Lung microvascular endothelial cell (primary cell): ENCODE data around the gene CCDC69. TPM values are rescaled to one million over a fixed set of nuclear protein-coding genes. Genes with fewer than 3 reads are reported as not detected.
A peak's percentile ranks its signal among the peaks of the same experiment; 100 is the strongest.
"Not testable (repeated sequence)": the region's sequence is repeated elsewhere in the genome, so short reads cannot be mapped to it uniquely, and the experiment has no call there.

Experiments
- DNase-seq, 2 donors: peaks; one replicate each; pipeline versions ENCODE4 v3.0.0 to v3.0.0-alpha.2; 2010; ENCODE audit warnings: low read depth in 2 of 2
- total RNA-seq: library from RNA; depleted of rRNA; stranded (reverse); fragments of >200 nt; gene quantifications from 2 replicates; pipeline ENCODE4 v1.2.1, GENCODE V29; 2014

CCDC69 gene
- total RNA-seq, 1 donor from 2014 or later: 0.99 TPM

- peak in 1 of 2 donors; percentile 27 for DNase-seq
Measured at GRCh38 chr5:151222790-151223446, 974 bp downstream of the CCDC69 start.

- DNase-seq: no peak
Measured at GRCh38 chr5:151222054-151222789, 1.7 kb downstream of the CCDC69 start.

GRCh38 chr5:151221574-151221973, 2.3 kb downstream of the CCDC69 start:
- DNase-seq: peak in 1 of 2 donors; percentile 57

GRCh38 chr5:151219789-151220188, 4.1 kb downstream of the CCDC69 start:
- DNase-seq: peak in 1 of 2 donors; percentile 22

GRCh38 chr5:151219138-151219537, 4.8 kb downstream of the CCDC69 start:
- no peak for DNase-seq

- no peak for DNase-seq
Measured at GRCh38 chr5:151218177-151218576, 5.7 kb downstream of the CCDC69 start.

- no peak for DNase-seq
Measured at GRCh38 chr5:151216781-151217180, 7.1 kb downstream of the CCDC69 start.

- DNase-seq: no peak
Measured at GRCh38 chr5:151215546-151215880, 8.4 kb downstream of the CCDC69 start.

- no peak for DNase-seq
Measured at GRCh38 chr5:151214614-151215545, 9.0 kb downstream of the CCDC69 start.

GRCh38 chr5:151213803-151214613, 9.9 kb downstream of the CCDC69 start:
- peak in 1 of 2 donors; percentile 75 for DNase-seq

GRCh38 chr5:151212406-151212798, 11.5 kb downstream of the CCDC69 start:
- no peak for DNase-seq

GRCh38 chr5:151208481-151208914, 15.4 kb downstream of the CCDC69 start:
- peak in 1 of 2 donors; percentile 32 for DNase-seq

- DNase-seq: no peak
Measured at GRCh38 chr5:151205411-151205810, 18.5 kb downstream of the CCDC69 start.

GRCh38 chr5:151204051-151204450, 19.8 kb downstream of the CCDC69 start:
- no peak for DNase-seq

GRCh38 chr5:151202381-151203139, 21.3 kb downstream of the CCDC69 start:
- peak; percentile 58 to 79 for DNase-seq

GRCh38 chr5:151200913-151201595, 22.8 kb downstream of the CCDC69 start:
- DNase-seq: no peak

- no peak for DNase-seq
Measured at GRCh38 chr5:151199581-151200185, 24.2 kb downstream of the CCDC69 start.

- no peak for DNase-seq
Measured at GRCh38 chr5:151198861-151199260, 25.0 kb downstream of the CCDC69 start.

GRCh38 chr5:151197291-151197600, 26.6 kb downstream of the CCDC69 start:
- DNase-seq: not testable (repeated sequence)
